HEK293 (cell line): Measurements from ENCODE around the gene COX6A1.

ENCODE experiments used
- CTCF ChIA-PET: fragments of 350-600 bp; formaldehyde crosslinking; extraction: SDS; loops from one replicate; lab custom pipeline; 2021; ENCODE audit warnings: antibody characterized with exemption; lab: Yijun Ruan, JAX
- POLR2A ChIA-PET: fragments of 300-600 bp; formaldehyde crosslinking; extraction: SDS; loops from one replicate; lab custom pipeline; 2020; ENCODE audit warnings: antibody characterized with exemption, inconsistent platforms; lab: Yijun Ruan, JAX
- H3K27ac ChIP-seq: fragments of 200-500 bp; sonication (Bioruptor generic); 2 replicates; pipeline ENCODE4 v1.5.1; 2014; ENCODE audit warnings: low read depth, low read length, control low read depth, inconsistent platforms; ENCODE audit errors: extremely low read depth
- H3K36me3 ChIP-seq, 2 experiments: fragments of 200-500 bp in 1 of 2; sonication (Bioruptor generic) in 1 of 2; 1 replicate in 1 of 2; 2 replicates in 1 of 2; pipeline ENCODE4 v1.5.1; 2014 to 2017; ENCODE audit warnings: inconsistent platforms in 2 of 2, low read length in 2 of 2; ENCODE audit not compliant: control insufficient read depth in 2 of 2, insufficient read depth in 1 of 2
- H3K4me1 ChIP-seq: fragments of 200-500 bp; sonication (Bioruptor generic); 2 replicates; pipeline ENCODE4 v1.5.1; 2014; ENCODE audit warnings: mild to moderate bottlenecking, low read length, inconsistent platforms; ENCODE audit not compliant: control insufficient read depth, insufficient read depth
- H3K4me3 ChIP-seq: 2 replicates; pipeline ENCODE4 v1.5.1; 2011; ENCODE audit warnings: low read depth, mild to moderate bottlenecking, control low read depth, low read length, moderate library complexity
- H3K9me3 ChIP-seq: fragments of 200-500 bp; sonication (Bioruptor generic); 2 replicates; pipeline ENCODE4 v1.5.1; 2014; ENCODE audit warnings: low read depth, low read length, inconsistent platforms; ENCODE audit not compliant: control insufficient read depth, insufficient read depth
- BCL6B ChIP-seq: fragments of 450-650 bp; formaldehyde crosslinking; IDR thresholded peaks from 2 replicates; pipeline ENCODE4 v1.5.1; 2017; ENCODE audit warnings: missing biosample characterization, missing genetic modification characterization
- CTCF ChIP-seq: fragments of 450-650 bp; formaldehyde crosslinking; IDR thresholded peaks from 2 replicates; pipeline ENCODE4 v1.5.1; 2016; ENCODE audit warnings: missing biosample characterization, missing genetic modification characterization
- KLF7 ChIP-seq: fragments of 450-650 bp; formaldehyde crosslinking; IDR thresholded peaks from 2 replicates; pipeline ENCODE4 v1.5.1; 2016; ENCODE audit warnings: missing biosample characterization, missing genetic modification characterization, borderline replicate concordance
- KLF8 ChIP-seq: fragments of 450-650 bp; formaldehyde crosslinking; IDR thresholded peaks from 2 replicates; pipeline ENCODE4 v1.5.1; 2016; ENCODE audit warnings: missing biosample characterization, missing genetic modification characterization
- KLF9 ChIP-seq: fragments of 450-650 bp; formaldehyde crosslinking; IDR thresholded peaks from 2 replicates; pipeline ENCODE4 v1.5.1; 2016; ENCODE audit warnings: missing biosample characterization, missing genetic modification characterization, low read depth
- PRDM10 ChIP-seq: fragments of 450-650 bp; formaldehyde crosslinking; IDR thresholded peaks from 2 replicates; pipeline ENCODE4 v1.5.1; 2016; ENCODE audit warnings: missing biosample characterization, missing genetic modification characterization
- SCRT2 ChIP-seq: fragments of 450-650 bp; formaldehyde crosslinking; IDR thresholded peaks from 2 replicates; pipeline ENCODE4 v1.5.1; 2016; ENCODE audit warnings: missing biosample characterization, missing genetic modification characterization
- ZIC2 ChIP-seq: fragments of 450-650 bp; formaldehyde crosslinking; IDR thresholded peaks from 2 replicates; pipeline ENCODE4 v1.5.1; 2016; ENCODE audit warnings: missing biosample characterization, missing genetic modification characterization
- ZNF174 ChIP-seq: fragments of 450-650 bp; formaldehyde crosslinking; IDR thresholded peaks from 2 replicates; pipeline ENCODE4 v1.5.0; 2017; ENCODE audit warnings: missing biosample characterization, mild to moderate bottlenecking, missing genetic modification characterization
- ZNF221 ChIP-seq: fragments of 450-650 bp; formaldehyde crosslinking; IDR thresholded peaks from 2 replicates; pipeline ENCODE4 v1.5.1; 2017; ENCODE audit warnings: missing biosample characterization, missing genetic modification characterization, borderline replicate concordance
- ZNF341 ChIP-seq: fragments of 450-650 bp; formaldehyde crosslinking; IDR thresholded peaks from 2 replicates; pipeline ENCODE4; 2016; ENCODE audit warnings: low read depth, missing biosample characterization, missing genetic modification characterization
- ZNF433 ChIP-seq: fragments of 450-650 bp; formaldehyde crosslinking; IDR thresholded peaks from 2 replicates; pipeline ENCODE4 v1.5.1; 2016; ENCODE audit warnings: missing biosample characterization, missing genetic modification characterization, low read depth
- ZNF558 ChIP-seq: fragments of 450-650 bp; formaldehyde crosslinking; IDR thresholded peaks from 2 replicates; pipeline ENCODE4 v1.5.1; 2016; ENCODE audit warnings: missing biosample characterization, missing genetic modification characterization
- ZNF560 ChIP-seq: fragments of 450-650 bp; formaldehyde crosslinking; IDR thresholded peaks from 2 replicates; pipeline ENCODE4 v1.5.1; 2017; ENCODE audit warnings: missing biosample characterization, missing genetic modification characterization, borderline replicate concordance
- ZNF837 ChIP-seq: fragments of 450-650 bp; formaldehyde crosslinking; IDR thresholded peaks from 2 replicates; pipeline ENCODE4 v1.5.1; 2016; ENCODE audit warnings: missing biosample characterization, missing genetic modification characterization
- ZSCAN30 ChIP-seq: fragments of 450-650 bp; IDR thresholded peaks from 2 replicates; pipeline ENCODE4 v1.5.1; 2018; ENCODE audit warnings: missing biosample characterization, mild to moderate bottlenecking, missing genetic modification characterization, moderate library complexity
- ZXDB ChIP-seq: fragments of 450-650 bp; formaldehyde crosslinking; IDR thresholded peaks from 2 replicates; pipeline ENCODE4 v1.5.1; 2016; ENCODE audit warnings: missing biosample characterization, missing genetic modification characterization
- TF ChIP-seq, protein P1 (sequence below): fragments of 450-650 bp; formaldehyde crosslinking; IDR thresholded peaks from 2 replicates; pipeline ENCODE4 v1.5.1; 2016; ENCODE audit warnings: missing biosample characterization, missing genetic modification characterization
- TF ChIP-seq, protein P2 (sequence below): fragments of 450-650 bp; formaldehyde crosslinking; IDR thresholded peaks from 2 replicates; pipeline ENCODE4 v1.5.1; 2017; ENCODE audit warnings: missing biosample characterization, missing genetic modification characterization
- TF ChIP-seq, protein P3 (sequence below): fragments of 450-650 bp; formaldehyde crosslinking; IDR thresholded peaks from 2 replicates; pipeline ENCODE4 v1.5.1; 2016; ENCODE audit warnings: missing biosample characterization, missing genetic modification characterization
- TF ChIP-seq, protein P4 (sequence below): fragments of 450-650 bp; formaldehyde crosslinking; IDR thresholded peaks from 2 replicates; pipeline ENCODE4 v1.5.1; 2016; ENCODE audit warnings: missing biosample characterization, missing genetic modification characterization
- TF ChIP-seq, protein P5 (sequence below): IDR thresholded peaks from 2 replicates; pipeline ENCODE4 v1.6.1; 2011; ENCODE audit warnings: mild to moderate bottlenecking, low read depth, low read length, borderline replicate concordance

Gene COX6A1

DNA sequence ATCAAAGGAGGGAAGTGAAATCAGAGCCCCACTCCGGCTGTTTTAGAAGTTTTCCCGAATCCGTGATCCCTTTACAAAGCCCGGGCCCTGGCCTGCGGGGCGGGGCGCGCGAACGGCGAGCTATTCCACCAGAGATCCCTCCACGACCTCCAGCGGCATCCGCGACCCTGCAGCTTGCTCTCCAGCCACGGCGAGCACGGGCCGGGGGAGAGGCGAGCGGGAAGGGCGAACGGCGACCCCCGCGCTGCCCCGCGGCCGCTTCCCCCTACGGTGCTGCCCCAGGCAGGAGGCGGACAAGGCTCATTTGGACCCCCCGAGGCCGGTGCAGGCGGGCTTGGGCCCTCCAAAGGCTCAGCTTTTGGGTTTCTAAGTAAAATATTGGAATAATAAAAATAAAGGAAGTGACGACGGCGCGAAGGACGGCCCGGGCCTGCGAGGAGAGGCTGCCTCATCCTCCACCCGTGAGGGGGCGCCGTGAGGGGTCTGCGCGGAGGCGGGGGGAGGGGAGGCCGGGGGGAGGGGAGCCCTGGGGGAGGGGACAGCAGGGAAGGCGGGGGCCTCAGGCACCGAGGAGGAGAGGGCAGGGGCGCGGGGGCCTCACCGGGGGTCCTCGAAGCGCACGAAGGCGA, 31.0 kb downstream of the COX6A1 start:
- peaks cover 33 to 39% of the 10 kb centered on the region in 2 experiments for H3K36me3 ChIP-seq
- ChIA-PET CTCF (interaction anchor here (0.6 to 1.7 kb wide), 12 partner anchors 10 to 183 kb away, joined by 3 to 12 read pairs (median 4); partner anchors contain the start of gene COX6A1), POLR2A (interaction anchor here (0.5 to 4.7 kb wide), 12 partner anchors 8 to 177 kb away, joined by 3 to 38 read pairs (median 4); partner anchors contain the start of genes COQ5, DYNLL1, POP5 and RNU4-2)
- H3K4me1 ChIP-seq, result peaks cover 10% of the 10 kb centered on the region; the same call in 1 of the 2 replicates
- H3K9me3 ChIP-seq, result no peaks in the 10 kb centered on the region
- H3K27ac ChIP-seq, result peak overlapping the region; percentile 99
- peak overlapping the region; percentile 96 for H3K4me3 ChIP-seq
- TF ChIP-seq KLF7 (tag by site-specific recombination) (no peak), ZNF433 (tag by site-specific recombination) (no peak), BCL6B (tag by site-specific recombination) (no peak), ZNF837 (tag by site-specific recombination) (no peak), PRDM10 (tag by site-specific recombination) (no peak), ZNF221 (no peak), KLF9 (tag by site-specific recombination) (no peak), ZIC2 (tag by site-specific recombination) (peak; percentile 55; the same call in 1 of the 2 replicates), ZNF174 (tag by site-specific recombination) (no peak), ZNF341 (peak; percentile 84), ZXDB (tag by site-specific recombination) (no peak), SCRT2 (tag by site-specific recombination) (no peak), ZNF558 (tag by site-specific recombination) (no peak), ZNF560 (no peak), CTCF (tag by site-specific recombination) (0 out of 2 replicates have a peak, but pooled peaks have one; percentile 31), ZSCAN30 (tag by site-specific recombination) (no peak), KLF8 (no peak)
- TF ChIP-seq, protein P1, sequence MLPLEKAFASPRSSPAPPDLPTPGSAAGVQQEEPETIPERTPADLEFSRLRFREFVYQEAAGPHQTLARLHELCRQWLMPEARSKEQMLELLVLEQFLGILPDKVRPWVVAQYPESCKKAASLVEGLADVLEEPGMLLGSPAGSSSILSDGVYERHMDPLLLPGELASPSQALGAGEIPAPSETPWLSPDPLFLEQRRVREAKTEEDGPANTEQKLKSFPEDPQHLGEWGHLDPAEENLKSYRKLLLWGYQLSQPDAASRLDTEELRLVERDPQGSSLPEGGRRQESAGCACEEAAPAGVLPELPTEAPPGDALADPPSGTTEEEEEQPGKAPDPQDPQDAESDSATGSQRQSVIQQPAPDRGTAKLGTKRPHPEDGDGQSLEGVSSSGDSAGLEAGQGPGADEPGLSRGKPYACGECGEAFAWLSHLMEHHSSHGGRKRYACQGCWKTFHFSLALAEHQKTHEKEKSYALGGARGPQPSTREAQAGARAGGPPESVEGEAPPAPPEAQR (tag by site-specific recombination), result no peak
- TF ChIP-seq, protein P2, sequence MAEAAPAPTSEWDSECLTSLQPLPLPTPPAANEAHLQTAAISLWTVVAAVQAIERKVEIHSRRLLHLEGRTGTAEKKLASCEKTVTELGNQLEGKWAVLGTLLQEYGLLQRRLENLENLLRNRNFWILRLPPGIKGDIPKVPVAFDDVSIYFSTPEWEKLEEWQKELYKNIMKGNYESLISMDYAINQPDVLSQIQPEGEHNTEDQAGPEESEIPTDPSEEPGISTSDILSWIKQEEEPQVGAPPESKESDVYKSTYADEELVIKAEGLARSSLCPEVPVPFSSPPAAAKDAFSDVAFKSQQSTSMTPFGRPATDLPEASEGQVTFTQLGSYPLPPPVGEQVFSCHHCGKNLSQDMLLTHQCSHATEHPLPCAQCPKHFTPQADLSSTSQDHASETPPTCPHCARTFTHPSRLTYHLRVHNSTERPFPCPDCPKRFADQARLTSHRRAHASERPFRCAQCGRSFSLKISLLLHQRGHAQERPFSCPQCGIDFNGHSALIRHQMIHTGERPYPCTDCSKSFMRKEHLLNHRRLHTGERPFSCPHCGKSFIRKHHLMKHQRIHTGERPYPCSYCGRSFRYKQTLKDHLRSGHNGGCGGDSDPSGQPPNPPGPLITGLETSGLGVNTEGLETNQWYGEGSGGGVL (tag by site-specific recombination), result peak; percentile 8; the same call in 1 of the 2 replicates
- TF ChIP-seq, protein P3, sequence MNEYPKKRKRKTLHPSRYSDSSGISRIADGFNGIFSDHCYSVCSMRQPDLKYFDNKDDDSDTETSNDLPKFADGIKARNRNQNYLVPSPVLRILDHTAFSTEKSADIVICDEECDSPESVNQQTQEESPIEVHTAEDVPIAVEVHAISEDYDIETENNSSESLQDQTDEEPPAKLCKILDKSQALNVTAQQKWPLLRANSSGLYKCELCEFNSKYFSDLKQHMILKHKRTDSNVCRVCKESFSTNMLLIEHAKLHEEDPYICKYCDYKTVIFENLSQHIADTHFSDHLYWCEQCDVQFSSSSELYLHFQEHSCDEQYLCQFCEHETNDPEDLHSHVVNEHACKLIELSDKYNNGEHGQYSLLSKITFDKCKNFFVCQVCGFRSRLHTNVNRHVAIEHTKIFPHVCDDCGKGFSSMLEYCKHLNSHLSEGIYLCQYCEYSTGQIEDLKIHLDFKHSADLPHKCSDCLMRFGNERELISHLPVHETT (tag by site-specific recombination), result no peak
- TF ChIP-seq, protein P4, sequence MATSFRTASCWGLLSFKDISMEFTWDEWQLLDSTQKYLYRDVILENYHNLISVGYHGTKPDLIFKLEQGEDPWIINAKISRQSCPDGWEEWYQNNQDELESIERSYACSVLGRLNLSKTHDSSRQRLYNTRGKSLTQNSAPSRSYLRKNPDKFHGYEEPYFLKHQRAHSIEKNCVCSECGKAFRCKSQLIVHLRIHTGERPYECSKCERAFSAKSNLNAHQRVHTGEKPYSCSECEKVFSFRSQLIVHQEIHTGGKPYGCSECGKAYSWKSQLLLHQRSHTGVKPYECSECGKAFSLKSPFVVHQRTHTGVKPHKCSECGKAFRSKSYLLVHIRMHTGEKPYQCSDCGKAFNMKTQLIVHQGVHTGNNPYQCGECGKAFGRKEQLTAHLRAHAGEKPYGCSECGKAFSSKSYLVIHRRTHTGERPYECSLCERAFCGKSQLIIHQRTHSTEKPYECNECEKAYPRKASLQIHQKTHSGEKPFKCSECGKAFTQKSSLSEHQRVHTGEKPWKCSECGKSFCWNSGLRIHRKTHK, result no peak
- TF ChIP-seq, protein P5, sequence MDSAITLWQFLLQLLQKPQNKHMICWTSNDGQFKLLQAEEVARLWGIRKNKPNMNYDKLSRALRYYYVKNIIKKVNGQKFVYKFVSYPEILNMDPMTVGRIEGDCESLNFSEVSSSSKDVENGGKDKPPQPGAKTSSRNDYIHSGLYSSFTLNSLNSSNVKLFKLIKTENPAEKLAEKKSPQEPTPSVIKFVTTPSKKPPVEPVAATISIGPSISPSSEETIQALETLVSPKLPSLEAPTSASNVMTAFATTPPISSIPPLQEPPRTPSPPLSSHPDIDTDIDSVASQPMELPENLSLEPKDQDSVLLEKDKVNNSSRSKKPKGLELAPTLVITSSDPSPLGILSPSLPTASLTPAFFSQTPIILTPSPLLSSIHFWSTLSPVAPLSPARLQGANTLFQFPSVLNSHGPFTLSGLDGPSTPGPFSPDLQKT, result no peak
